HTR-8/SVneo (cell line): ENCODE results near the gene SPDYA.
"Not testable (repeated sequence)": the region's sequence is repeated elsewhere in the genome, so short reads cannot be mapped to it uniquely, and the experiment has no call there.

Experiments used
- DNase-seq: peaks from one replicate; pipeline ENCODE4 v3.0.0; 2011; ENCODE audit warnings: low spot score, mixed read lengths; ENCODE audit not compliant: insufficient read length
- FAIRE-seq: peaks from 2 replicates; lab custom pipeline; 2011; peaks lifted over from hg19 to GRCh38; lab: Jason Lieb, UNC

SPDYA gene

DNA sequence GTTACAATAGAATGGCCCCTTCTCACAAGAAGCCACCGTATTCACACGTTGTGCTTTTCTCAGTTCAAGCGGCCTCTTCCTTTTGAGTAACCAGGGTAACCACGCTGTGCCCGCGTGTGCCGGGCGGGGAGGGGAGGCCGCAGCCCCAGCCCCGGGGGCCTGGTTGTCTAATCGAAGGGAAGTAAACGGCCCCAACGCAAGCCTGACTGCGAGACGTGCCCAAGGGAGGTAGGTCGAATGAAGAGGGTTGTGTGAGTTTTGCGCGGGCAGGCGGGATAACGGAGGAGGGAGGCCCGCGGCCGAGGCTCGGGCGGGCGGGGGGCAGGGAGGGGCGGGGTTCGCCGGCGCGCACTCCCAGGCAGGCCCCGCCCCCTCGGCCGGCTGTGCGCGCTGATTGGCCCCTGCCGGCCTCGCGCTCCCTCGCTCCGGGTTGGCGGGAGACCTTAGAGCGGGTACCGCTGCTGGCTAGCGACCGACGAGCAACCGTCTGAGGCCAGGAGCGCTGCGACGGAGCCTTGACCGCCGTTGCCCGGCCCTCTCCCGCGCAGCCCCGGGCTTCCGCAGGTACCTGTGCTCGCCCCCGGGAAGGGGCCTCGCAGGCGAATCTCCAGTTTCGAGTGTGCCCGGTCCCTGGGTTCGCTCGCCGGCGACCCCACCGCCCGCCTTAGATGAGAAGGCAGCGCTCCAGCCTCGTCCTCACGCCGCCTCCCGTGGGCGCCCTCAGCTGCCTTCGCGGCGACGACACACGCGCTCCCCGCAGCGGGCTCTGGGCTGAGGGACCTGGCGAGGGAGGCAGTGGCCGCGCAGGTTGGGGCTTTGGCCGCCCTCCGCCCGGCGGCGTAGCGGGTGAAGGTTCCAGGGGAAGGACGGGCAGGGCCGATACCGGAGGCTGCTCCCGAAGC, at the start of gene SPDYA:
SPDYA (plus strand) TSS at position 451 of the 902 bp plus-strand sequence. CDS start 5,181 bp downstream, outside the sequence.
- FAIRE-seq (peak; percentile 62), DNase-seq (peak; percentile 71)

DNA sequence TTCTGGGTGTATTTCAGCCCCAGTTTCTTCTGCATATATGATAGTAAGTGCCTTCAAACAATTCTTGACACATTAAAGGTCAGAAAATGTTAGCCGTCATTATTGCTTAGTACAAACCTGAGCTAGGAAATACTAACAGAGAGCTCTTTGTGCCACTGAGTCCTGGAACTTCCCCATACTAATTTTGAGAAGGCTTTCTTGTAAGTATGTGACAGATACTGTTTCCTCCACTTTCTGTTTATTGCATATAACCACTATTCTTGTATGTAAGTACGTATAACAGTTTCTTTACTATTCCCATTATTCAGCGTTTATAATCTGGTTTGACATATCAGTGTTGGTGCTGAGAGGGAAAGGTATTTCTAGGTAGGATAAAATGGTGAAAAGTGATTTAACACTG, 49.2 kb upstream of the SPDYA start:
- DNase-seq (no peak), FAIRE-seq (no peak)

DNA sequence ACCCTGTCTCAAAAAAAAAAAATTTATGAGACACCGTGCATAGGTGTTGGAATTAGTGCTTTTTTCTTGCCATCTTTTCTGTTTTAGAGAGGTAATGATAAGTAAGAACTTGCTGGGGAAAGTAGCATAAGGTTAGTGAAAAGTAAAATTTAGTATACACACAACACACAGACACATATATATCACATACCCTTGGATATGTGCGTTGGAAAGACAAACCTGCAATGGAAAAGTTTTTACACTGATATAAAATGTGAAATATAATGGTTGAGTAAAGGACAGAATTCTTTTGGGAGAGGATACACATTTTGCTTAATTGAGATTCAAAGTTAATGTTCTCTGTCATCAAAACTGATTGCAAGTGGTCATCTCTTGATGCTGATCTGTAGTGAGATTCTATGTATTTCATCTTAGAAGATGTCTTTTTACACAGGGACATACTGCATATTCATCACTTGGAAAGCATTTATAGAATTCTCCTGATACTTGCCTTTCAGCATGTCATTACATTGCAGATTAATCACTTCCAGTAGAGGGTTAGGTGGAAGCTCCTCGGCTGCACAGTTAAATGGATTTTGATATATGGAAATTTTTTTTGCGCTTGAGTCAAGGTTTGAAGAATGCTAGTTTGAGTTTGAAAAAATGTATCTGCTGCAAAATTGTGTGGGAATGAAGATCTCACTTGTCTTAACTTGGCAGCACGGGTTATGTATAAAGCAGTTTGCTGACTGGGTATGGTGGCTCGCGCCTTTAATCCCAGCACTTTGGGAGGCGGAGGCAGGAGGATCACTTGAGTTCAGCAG, 45.5 kb upstream of the SPDYA start:
- FAIRE-seq, result peak; percentile 70
- peak; percentile 37 for DNase-seq

DNA sequence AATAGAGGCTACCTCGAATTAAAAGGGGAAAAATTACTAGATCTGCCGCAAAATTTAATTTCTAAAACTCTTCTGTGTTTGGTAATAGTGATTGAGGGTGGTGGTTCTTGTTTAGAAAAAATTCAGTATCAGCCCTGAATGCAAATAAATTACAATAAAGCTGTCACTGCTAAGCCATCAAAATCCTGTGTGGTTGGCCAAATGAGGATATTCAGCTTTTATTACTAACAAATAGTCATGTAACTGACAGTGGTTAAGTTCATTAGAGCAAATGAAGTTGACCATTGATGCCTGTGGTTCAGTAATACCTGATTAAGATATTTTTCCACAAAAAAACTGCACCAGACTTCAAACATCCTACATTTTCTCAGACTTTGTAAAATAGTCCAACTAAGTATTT, 44.6 kb upstream of the SPDYA start:
- FAIRE-seq (no peak), DNase-seq (no peak)

DNA sequence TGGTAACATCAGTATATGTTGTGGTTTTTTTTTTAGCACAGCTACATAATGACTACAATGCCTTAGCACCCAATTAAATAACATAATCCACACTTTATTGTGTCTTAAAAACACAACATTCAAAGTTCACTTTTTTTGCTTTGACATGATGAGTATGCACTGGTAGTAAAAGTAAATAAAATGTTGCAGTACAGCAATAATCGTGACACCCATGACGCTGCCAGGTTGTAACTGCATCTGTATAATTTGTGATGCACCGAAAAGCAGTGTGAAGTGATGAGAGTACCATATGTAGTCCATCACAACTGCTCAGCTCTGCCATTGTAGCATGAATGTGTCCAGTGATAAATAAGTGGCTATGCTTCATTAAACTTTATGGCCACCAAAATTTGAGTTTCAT, 43.3 kb upstream of the SPDYA start:
- no peak for DNase-seq
- FAIRE-seq, result no peak

DNA sequence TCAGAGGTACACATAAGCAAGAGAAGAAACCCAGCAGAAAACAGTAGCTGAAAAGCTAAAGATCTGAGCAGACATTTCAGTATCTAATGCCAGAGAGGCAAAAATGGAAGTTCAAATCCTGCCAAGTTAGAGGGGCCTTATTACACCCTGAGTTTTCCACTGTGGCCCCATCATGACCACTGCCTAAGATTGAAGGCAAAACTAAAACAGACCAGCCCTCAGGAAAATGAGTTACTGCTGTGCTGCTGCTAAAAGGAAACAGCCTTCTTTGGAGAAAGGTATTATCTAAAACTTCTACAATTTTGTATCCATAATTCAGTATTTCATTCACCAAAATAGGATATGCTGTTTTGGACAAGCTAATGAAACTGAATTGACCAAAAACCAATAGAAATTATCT, 42.2 kb upstream of the SPDYA start:
- DNase-seq, result no peak

DNA sequence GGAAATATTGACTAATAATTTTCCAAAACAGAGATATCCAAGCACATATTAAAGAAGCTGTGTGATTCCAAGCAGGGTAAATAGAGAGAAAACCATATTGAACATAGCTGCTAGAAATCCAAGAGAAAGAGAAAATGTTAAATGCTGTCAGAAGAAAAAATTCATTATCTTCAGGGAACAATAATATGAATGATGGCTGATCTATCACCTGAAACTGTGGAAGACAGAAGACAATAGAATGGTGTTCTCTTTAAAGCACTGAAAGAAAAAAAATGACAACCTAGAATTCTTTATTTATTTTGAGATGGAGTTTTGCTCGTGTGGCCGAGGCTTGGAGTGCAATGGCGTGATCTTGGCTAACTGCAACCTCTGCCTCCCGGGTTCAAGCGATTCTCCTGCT, 41.7 kb upstream of the SPDYA start:
- DNase-seq (no peak), FAIRE-seq (no peak)

More for the DNA sequence above, 42.2 kb upstream of the SPDYA start:
- FAIRE-seq, result no peak

DNA sequence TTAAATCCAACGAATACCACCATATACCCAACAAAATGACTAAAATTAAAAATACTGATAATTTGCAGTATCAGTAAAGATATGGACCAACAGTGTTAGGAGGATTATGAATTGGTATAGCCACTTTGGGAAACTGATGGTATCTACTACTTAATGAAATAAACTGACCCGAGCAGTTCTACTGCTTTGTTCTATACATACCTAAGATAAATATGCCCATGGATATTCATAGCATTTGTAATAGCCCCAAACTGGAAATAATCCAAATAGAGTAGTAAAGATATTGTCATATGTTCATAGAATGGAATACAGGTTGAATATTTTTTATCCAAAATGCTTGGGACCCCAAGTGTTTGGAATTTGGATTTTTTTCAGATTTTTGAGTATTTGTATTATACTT, 38.3 kb upstream of the SPDYA start:
- FAIRE-seq (no peak), DNase-seq (no peak)

DNA sequence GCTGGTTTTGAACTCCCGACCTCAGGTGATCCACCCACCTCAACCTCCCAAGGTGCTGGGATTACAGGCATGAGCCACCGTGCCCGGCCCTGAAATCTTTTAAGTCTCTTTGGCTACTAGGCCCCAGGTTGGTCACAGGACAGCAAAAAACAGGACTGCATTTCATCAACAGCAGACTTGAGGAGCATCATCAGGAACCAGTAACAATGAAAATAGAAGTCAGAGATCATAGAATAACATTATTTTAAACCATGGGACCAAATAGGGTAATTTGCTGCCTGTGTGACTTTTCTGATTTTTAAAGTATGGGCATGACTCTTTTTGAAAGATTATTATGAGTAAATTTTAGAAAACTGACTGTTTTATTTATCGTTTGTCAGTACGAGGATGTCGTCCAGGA, 34.2 kb upstream of the SPDYA start:
- FAIRE-seq (no peak), DNase-seq (no peak)

DNA sequence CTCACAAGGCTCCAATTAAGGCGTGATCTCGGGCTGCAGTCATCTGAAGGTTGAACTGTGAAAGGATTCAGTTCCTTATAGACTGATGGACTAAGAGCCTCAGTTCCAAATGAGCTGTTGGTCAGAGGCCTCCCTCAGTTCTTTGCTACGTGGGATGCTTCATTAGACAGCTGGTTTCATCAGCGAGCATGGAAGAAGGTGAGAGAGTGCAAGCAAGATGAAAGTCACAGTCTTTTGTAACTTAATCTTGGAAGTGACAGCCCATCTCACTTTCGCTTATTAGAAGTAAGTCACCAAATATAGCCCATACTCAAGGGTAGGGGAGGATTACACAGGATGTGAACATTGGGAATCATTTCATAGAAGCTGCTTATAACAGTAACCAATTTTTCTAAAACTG, 32.2 kb upstream of the SPDYA start:
- DNase-seq, result no peak
- no peak for FAIRE-seq

DNA sequence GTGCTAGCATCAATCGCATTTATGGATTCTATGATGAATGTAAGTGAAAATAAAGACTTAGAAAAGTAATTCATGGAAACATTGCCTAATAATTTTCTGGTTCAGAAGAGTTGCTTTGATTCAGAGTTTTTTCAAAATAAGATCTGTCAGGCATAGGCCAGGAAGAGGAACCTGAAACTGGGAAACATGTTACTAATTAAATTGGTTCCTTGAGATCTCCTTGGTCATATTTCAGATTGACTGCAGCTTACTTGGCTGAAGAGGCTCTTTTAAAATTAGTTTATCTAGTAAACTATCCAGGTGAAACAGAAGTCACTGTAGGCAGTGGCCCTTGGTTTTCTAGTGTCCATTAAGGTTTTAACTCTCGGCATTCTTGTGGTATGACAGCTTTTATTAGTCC, 31.6 kb upstream of the SPDYA start:
- FAIRE-seq (no peak), DNase-seq (no peak)

DNA sequence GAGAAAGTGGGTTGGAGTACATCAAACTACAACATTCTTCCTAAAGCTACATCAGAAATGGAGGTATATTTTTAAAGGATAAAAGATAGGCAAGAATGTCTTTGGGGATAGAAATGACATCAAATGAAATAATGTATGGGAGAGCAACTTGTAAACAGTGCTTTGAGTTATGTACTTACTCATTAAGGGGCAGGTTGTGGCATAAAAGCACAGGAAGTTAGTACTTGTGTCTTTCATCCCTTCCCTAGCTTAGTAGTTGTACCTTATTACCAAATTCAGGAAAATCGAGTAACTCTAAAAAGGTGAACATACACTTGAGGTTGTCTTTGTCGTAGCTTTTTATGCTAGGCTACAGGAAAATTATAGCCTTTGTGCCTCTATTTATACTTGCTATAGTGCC, 30.1 kb upstream of the SPDYA start:
- FAIRE-seq, result no peak
- no peak for DNase-seq

DNA sequence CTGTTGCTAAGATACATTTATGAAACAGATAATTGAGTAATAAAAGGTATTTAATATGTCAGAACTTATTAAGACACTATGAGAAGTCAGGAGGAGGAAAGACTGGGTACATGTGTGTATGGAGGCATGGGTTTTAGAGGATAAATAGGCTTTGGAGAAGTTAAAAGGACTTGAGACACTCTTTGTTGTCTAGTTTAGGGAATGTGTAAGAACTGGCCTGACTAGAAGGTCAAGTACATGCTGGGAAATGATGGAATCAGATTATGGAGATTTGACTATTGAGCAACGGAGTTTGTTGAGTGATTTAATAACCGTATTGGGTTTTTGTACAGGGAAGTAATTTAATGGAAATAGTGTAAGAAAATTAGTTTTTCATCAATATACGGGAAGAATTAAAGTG, 28.2 kb upstream of the SPDYA start:
- no peak for FAIRE-seq

DNA sequence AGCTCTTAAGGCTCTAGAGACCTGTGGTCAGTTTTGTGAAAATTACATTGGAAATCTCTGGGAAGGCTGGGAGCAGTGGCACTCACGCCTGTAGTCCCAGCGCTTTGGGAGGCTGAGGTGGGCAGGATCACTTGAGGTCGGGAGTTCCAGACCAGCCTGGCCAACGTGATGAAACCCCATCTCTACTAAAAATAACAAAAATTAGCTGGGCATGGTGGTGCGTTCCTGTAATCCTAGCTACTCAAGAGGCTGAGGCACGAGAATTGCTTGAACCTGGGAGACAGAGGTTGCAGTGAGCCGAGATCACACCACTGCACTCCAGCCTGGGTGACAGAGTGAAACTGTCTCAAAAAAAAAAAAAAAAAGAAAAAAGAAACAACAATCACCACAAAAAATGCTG, 26.1 kb upstream of the SPDYA start:
- FAIRE-seq, DNase-seq: not testable (repeated sequence)

More for the DNA sequence above, 28.2 kb upstream of the SPDYA start:
- no peak for DNase-seq

DNA sequence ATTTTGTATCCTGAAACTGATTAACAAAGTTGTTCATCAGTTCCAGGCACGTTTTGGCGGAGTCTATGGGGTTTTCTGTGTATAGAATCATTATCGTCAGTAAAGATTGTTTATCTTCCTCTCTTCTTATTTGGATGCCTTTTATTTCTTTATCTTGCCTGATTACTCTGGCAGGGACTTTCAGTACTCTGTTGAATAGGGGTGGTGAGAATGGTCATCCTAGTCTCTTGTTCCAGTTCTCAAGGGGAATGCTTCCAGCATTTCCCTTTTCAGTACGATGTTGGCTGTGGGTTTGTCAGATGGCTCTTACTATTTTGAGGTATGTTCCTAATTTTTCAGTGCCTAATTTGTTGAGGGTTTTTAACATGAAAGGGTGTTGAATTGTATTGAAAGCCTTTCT, 14.0 kb upstream of the SPDYA start:
- FAIRE-seq (no peak), DNase-seq (no peak)

DNA sequence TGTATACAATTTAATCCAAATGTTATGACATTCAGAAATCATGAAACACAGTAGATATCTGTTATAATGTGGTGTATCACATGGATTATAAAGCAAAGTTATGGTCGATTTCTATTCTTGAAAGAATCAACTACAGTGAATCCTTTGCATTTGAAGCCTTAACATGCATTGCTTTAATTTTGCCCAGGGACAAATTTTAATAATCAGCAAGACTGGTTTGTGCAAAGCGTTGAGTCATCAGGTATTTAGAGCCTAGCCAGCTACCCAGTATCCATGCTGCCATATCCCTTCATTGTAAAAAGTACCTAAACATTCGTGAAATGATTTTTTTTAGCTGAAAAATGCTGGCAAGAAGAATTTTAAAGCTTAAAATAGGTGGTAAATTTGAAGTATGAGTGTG, 8.9 kb upstream of the SPDYA start:
- FAIRE-seq (no peak), DNase-seq (no peak)

DNA sequence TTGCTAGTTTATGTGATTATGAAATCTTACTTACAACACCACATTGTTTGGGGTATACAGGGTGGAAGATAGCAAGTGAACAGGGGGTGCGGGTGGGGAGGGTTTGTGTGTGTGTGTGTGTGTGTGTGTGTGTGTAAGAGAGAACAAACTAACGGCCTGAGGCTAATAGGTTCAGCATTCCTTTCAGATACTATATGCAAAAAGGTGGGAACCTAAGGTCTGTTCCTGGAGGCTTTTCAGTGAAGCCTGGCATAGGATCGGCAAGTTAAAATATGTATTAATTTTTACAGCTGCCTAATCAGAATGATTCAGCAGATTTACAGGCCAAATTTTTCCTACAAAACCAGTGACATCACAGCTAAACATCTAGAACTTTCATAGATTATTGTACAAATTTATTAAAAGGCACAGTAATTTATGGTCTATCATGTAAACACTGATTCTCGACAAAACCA, 7.6 kb upstream of the SPDYA start:
- FAIRE-seq (no peak), DNase-seq (no peak)

DNA sequence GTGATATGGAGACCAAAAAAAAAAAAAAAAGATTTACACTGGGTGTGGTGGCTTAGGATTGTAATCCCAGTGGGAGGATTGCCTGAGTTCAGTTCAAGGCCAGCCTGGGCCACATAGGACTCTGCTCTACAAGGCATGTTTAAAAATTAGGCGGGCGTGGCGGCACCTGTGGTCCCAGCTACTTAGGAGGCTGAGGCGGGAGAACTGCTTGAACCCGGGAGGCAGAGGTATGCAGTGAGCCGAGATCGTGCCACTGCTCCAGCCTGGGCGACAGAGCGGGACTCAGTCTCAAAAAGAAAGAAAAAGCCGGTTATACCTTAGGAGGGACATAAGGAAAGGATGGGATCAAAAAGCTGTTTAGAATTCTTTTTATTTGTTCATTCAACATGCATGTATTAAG, 707 bp upstream of the SPDYA start:
- no peak for FAIRE-seq
- no peak for DNase-seq

DNA sequence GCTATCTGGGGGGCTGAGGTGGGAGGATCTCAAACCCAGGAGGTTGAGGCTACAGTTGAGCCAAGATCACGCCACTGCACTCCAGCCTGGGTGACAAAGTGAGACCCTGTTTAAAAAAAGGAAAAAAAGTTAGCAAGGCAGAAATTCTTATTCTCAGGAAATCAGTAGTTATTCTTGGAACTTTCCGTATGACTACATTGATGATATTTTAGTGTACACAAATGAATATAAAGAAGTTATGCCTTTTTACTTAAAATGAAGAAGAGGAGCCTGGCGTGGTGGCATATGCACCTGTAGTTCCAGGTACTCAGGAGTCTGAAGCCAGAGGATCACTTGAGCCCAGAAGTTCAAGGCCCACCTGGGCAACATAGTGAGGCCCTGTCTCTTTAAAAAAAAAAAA, 7.4 kb downstream of the SPDYA start:
- no peak for FAIRE-seq
- DNase-seq, result no peak

DNA sequence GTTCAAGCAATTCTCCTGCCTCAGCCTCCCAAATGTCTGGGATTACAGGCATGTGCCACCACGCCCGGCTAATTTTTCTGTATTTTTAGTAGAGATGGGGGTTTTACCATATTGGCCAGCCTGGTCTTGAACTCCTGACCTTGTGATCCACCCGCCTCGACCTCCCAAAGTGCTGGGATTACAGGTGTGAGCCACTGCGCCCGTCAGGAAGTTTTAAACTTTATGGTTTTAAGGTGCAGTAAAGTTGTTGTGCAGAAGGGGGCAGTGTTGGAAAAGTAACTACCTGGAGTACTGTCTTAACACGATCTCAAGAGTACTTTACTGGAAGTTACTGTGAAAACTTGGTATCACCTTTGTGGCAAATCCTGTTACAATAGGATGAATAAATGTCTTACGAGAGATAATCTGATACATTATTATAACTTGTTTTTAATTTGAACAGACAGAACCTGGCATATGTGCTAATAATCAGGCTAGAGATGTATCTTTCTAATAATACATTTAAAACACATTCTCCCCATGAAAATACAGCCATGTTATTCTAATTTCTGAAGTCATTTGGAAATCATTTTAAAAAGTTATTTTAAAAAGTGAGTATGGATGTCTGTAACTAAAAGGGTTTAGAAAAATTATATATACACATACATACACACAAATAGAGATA, 10.8 kb downstream of the SPDYA start:
- DNase-seq, result peak; percentile 60

DNA sequence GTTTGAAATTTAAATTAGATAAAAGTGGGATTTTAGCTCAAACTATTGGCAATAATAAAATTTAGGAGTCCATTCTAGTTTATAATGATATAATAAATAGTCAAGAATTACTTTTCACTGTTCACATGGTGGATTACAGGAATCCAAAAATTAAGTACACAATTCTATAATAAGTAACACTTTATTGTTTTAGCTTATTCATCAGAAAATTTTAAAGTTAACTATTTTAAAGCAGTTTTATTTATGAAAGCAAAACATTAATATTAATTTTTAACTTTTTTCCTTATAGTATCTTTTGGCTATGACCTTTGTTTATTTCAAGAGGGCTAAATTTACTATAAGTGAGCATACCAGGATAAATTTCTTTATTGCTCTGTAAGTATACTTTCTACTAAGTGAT, 11.4 kb downstream of the SPDYA start:
- FAIRE-seq, result no peak

More for the DNA sequence above, 10.8 kb downstream of the SPDYA start:
- FAIRE-seq, result peak; percentile 40

More for the DNA sequence above, 11.4 kb downstream of the SPDYA start:
- no peak for DNase-seq
